ENCODE data around the gene SLC25A28.

DNA sequence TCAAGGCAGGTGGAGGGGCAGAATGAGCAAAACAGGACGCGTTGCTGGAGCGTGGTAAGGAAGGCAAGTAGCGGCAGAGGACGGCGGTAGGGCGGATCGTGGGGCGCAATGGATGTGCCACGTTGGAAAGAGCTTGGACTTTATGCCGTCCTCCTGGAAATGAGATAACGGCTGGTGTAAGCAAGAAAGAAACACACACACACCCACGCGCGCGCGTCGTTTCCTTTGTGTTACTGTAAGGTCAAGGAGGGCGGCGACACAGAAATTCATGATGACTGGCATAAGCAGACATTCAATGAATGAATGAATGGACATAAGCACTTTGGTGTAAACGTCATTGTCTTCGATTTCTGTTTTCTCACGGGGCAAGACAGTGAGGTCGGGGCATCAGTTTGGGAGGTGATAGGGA is 38.4 kb upstream of the SLC25A28 start:
- TF ChIP-seq, protein P1, sequence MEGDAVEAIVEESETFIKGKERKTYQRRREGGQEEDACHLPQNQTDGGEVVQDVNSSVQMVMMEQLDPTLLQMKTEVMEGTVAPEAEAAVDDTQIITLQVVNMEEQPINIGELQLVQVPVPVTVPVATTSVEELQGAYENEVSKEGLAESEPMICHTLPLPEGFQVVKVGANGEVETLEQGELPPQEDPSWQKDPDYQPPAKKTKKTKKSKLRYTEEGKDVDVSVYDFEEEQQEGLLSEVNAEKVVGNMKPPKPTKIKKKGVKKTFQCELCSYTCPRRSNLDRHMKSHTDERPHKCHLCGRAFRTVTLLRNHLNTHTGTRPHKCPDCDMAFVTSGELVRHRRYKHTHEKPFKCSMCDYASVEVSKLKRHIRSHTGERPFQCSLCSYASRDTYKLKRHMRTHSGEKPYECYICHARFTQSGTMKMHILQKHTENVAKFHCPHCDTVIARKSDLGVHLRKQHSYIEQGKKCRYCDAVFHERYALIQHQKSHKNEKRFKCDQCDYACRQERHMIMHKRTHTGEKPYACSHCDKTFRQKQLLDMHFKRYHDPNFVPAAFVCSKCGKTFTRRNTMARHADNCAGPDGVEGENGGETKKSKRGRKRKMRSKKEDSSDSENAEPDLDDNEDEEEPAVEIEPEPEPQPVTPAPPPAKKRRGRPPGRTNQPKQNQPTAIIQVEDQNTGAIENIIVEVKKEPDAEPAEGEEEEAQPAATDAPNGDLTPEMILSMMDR (IDR thresholded peaks at IDR 0.05) = no peak
- no peak for TF ChIP-seq POLR2A (IDR thresholded peaks at IDR 0.05)
- no peak for TF ChIP-seq POLR2AphosphoS5 (IDR thresholded peaks at IDR 0.05)

Data from prostate gland (tissue), 2 donors.